Neutrophil (primary cell): ENCODE data around the gene SLC16A9.

Experiments
- H3K27ac ChIP-seq: fragments of 200-600 bp; sonication (generic); 2 replicates; pipeline ENCODE4 v1.5.1; 2016; ENCODE audit warnings: mild to moderate bottlenecking, moderate library complexity
- H3K27me3 ChIP-seq: fragments of 200-600 bp; sonication (generic); 2 replicates; pipeline ENCODE4 v1.6.0; 2016; ENCODE audit warnings: mild to moderate bottlenecking
- H3K36me3 ChIP-seq: fragments of 200-600 bp; sonication (generic); 2 replicates; pipeline ENCODE4 v1.5.1; 2017
- H3K4me1 ChIP-seq, 2 experiments: fragments of 200-600 bp in 1 of 2; sonication (generic) in 1 of 2; 1 replicate in 1 of 2; 2 replicates in 1 of 2; pipeline versions ENCODE4 v1.5.1 to v1.6.1; 2013 to 2016; ENCODE audit warnings: low read depth in 1 of 2, low read length in 1 of 2, mild to moderate bottlenecking in 1 of 2, moderate library complexity in 1 of 2; ENCODE audit not compliant: control insufficient read depth in 1 of 2, insufficient read depth in 1 of 2
- H3K4me3 ChIP-seq, 2 experiments: fragments of 200-600 bp in 1 of 2; sonication (generic) in 1 of 2; 1 replicate in 1 of 2; 2 replicates in 1 of 2; pipeline ENCODE4 v1.5.1; 2013 to 2016; ENCODE audit warnings: low read depth in 1 of 2, low read length in 1 of 2, mild to moderate bottlenecking in 1 of 2, moderate library complexity in 1 of 2
- H3K9me3 ChIP-seq: fragments of 200-600 bp; sonication (generic); 2 replicates; pipeline ENCODE4 v1.5.1; 2016
- CTCF ChIP-seq: fragments of 200-600 bp; sonication (generic); IDR thresholded peaks from 2 replicates; pipeline ENCODE4 v1.5.1; 2016; ENCODE audit warnings: antibody characterized with exemption

The SLC16A9 gene

DNA sequence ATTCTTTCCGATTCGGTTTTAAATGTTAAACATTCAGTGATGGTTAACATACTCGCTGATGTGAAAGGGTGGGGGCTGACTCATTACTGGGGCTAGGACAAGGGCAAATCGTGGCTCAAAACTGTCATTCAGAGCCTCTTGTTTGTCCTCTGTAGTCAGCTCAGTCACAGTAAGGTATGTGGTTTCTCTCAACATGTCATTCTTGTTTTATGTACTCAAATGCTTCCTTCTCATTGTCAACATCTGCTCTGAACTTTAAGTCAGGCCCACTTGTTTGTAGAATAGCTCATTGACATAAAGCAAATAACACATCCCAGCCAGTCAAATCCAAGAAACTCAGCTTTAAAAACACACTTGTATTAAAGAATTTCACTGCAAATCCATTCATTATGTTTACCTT, 7.3 kb downstream of the SLC16A9 start:
- Histone ChIP-seq H3K27ac (no peak overlapping the region), H3K4me1 (no peaks in the 10 kb centered on the region), H3K9me3 (no peaks in the 10 kb centered on the region), H3K4me3 (no peak overlapping the region), H3K36me3 (no peaks in the 10 kb centered on the region), H3K27me3 (peaks cover 3% of the 10 kb centered on the region)
- no peak for TF ChIP-seq CTCF

DNA sequence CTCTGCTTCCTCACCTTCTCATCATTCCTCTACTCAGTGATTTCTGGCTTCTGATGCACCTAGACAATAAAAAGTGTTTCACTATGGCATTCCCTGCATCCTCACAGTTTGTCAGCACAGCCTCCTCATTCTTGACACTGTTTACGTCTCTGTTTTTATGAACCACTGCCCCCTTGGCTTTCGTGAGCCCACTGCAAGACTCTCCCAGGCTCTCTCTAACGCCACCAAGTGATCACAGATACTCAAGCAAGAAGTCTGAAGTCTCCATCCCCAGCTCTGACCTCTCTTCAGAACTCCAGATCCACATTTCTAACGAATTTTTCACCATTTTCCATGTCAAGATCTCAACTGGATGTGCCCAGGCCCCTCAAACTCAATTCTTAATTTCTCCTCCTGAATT, 8.9 kb downstream of the SLC16A9 start:
- Histone ChIP-seq H3K36me3 (no peaks in the 10 kb centered on the region), H3K4me1 (no peaks in the 10 kb centered on the region), H3K4me3 (no peak overlapping the region), H3K9me3 (no peaks in the 10 kb centered on the region), H3K27ac (no peak overlapping the region), H3K27me3 (no peaks in the 10 kb centered on the region)
- no peak for TF ChIP-seq CTCF

GRCh38 chr10:59698326-59698725, 11.3 kb downstream of the SLC16A9 start:
- no peak for TF ChIP-seq CTCF
- Histone ChIP-seq H3K9me3 (no peaks in the 10 kb centered on the region), H3K4me3 (no peak overlapping the region), H3K36me3 (no peaks in the 10 kb centered on the region), H3K4me1 (no peaks in the 10 kb centered on the region), H3K27ac (no peak overlapping the region), H3K27me3 (no peaks in the 10 kb centered on the region)

DNA sequence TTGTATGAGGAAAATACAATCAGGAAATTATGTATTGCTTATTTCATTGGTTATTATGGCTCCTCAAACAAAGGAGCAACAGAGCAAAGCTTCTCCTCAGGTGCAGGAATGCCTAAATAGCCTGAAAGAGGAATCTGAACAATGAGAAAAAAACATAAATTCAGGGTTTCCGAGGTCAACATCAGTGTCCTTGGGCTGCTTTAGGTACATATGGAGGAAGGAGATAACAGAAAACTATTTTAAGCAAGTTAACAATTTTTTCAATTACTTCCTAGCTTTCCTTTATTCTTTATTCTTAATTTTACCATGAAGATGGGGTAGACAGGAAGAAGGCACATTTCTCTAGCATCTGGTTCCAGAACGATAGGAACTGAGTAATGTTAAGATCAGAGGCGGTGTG, 14.0 kb downstream of the SLC16A9 start:
- Histone ChIP-seq H3K27me3 (no peaks in the 10 kb centered on the region), H3K4me3 (no peak overlapping the region), H3K9me3 (no peaks in the 10 kb centered on the region), H3K4me1 (no peaks in the 10 kb centered on the region), H3K27ac (no peak overlapping the region), H3K36me3 (no peaks in the 10 kb centered on the region)
- no peak for TF ChIP-seq CTCF

- no peak overlapping the region for H3K27ac ChIP-seq
- TF ChIP-seq CTCF, result no peak
- no peaks in the 10 kb centered on the region for H3K4me1 ChIP-seq
- H3K27me3 ChIP-seq, result no peaks in the 10 kb centered on the region
- H3K9me3 ChIP-seq, result no peaks in the 10 kb centered on the region
- no peak overlapping the region for H3K4me3 ChIP-seq
- no peaks in the 10 kb centered on the region for H3K36me3 ChIP-seq
Observed at GRCh38 chr10:59694936-59695335, 14.7 kb downstream of the SLC16A9 start.

DNA sequence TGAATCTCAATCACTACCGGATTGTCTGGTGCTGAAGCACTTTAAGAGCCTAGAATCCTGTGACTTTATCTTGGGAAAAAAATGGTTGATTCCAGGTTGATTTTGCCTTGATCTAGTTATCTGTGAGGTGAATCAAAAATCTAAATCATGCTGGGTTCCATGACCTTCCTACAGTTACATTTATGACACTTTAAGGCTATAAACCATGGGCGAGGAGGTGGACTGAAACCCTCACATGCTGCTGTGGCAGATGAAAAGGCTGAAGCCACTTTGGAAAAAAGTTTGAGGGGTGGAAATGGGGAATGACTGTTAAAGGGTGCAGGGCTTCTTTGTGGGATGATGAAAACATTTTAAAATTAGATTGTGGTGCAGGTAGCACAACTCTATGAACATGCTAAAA, 17.5 kb downstream of the SLC16A9 start:
- Histone ChIP-seq H3K27ac (no peak overlapping the region), H3K36me3 (no peaks in the 10 kb centered on the region), H3K9me3 (no peaks in the 10 kb centered on the region), H3K4me1 (no peaks in the 10 kb centered on the region), H3K27me3 (no peaks in the 10 kb centered on the region), H3K4me3 (no peak overlapping the region)
- TF ChIP-seq CTCF, result no peak
